Activated effector memory CD4-positive, alpha-beta T cell treated with anti-CD3 and anti-CD28 coated beads, Interleukin-2, amount 50 U/mL, for 16 hours (primary cell): ENCODE results near the gene PPP2R2B.

ENCODE experiments used
- DNase-seq: peaks from one replicate; pipeline ENCODE4 v3.0.0-alpha.2; 2020

PPP2R2B gene

DNA sequence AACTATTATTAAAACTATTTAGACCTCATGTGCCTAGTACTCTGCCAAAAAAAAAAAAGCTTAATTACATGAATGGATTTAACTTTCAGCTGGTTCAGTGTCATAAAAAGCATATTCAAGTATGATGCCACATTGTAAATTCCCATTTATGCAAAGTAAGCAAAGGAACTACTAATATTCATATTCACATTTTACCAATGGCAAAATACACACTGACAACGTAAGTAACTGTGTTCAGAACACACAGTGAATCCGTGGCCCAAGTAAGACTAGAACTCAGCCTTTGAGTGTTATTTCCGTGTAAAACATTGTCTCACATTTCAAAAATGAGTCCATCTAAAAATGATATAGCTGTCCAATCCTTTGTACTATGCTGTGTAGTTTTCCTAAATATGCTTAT, 56.8 kb downstream of the PPP2R2B start:
- DNase-seq, result no peak

DNA sequence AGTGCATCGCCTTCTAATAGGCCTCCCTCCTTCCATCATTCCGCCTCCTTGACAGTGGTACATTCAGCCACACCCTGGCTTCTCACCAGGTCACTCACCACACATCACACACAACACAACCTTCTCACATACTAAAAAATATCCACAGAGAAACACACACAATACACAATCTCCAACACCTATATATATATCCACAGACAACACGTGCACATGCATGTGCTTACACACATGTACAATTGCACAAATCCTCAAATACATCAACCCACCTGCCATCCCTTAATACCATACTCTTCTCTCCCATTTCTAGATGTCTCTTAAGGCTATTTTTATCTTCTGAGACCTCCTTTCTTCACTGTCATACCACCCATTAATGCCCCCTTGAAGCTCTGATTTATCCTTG, 57.6 kb downstream of the PPP2R2B start:
- no peak for DNase-seq

DNA sequence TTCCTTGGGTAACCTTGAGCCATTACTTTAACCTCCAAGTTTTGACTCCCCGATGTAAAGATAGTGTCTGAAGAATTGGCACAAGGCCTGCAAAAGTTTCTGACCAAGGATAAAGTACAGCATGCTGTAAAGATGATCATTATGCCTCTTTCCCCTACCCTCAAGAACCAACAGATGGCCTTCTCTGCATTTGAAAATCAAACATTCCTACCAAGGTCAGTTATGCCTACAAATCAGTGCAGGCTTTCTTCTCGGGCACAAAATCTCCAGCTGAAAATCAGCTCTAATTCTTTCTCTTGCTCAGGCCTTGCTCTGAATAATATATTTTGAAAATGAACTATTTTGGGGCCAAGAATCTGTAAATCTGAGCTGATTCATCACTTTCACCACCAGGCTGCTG, 59.7 kb downstream of the PPP2R2B start:
- no peak for DNase-seq

DNA sequence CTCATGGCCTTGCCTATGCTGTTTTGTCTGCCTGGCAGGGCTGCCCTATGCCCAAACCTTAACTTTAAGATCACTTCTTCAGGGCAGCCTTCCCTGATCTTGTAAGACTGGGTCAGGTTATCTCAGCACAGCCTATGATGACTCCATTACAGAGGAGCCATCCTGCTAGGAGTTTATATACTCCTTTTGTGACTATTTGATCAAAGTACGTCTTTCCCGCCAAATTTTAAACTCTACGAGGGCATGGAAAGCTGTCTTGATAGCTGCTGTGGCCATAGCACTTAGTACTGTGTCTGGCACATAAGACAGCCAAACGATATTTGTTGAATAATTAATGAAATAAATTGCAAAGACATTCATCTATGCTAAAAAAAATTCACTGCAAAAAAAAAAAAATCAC, 60.6 kb downstream of the PPP2R2B start:
- no peak for DNase-seq

DNA sequence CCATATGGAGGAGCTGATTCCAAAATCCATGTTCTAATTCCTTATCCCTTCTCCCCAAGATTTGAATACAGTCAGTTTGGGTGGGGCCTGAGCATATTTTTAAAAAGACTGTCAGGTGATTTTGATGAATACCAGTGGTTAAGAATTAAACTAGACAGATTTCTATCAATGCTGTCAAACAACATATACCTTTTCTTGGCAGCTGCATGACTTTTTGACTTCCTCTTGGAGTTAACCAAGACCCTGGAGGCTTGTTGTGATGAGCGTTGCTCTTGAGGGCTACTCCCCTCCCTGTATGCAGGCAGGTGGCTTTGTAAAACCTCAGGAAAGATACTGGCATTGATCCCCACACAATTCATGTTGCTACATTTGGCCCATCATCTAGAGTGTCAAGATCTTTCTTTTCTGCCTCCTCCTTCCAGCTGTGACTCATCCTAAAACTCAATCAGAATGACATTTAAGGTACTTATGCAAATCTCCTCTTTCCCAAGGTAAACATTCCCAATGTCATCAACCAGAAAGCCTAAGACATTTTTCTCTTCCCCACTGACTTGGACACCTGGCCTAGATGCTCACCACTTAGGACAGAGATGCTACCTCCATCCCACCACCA, 61.7 kb downstream of the PPP2R2B start:
- no peak for DNase-seq

DNA sequence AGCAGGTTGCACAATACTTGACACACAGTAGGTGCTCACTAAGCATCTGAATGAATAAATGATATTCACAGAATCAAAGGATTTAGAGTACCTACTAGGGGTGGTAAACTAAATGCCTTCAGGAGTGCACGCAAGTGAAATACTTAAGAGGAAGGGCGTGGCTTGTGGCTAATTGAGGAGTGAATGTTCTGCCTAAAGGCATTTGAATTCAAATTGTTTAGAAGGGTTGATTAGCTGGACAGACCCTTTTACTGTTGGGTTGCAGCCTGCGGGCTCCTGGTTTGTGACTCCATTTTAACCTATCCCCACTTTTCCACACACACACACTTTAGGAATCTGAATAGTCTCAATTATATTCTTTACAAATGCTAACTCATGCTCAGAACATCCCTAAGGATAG, 63.1 kb downstream of the PPP2R2B start:
- no peak for DNase-seq

DNA sequence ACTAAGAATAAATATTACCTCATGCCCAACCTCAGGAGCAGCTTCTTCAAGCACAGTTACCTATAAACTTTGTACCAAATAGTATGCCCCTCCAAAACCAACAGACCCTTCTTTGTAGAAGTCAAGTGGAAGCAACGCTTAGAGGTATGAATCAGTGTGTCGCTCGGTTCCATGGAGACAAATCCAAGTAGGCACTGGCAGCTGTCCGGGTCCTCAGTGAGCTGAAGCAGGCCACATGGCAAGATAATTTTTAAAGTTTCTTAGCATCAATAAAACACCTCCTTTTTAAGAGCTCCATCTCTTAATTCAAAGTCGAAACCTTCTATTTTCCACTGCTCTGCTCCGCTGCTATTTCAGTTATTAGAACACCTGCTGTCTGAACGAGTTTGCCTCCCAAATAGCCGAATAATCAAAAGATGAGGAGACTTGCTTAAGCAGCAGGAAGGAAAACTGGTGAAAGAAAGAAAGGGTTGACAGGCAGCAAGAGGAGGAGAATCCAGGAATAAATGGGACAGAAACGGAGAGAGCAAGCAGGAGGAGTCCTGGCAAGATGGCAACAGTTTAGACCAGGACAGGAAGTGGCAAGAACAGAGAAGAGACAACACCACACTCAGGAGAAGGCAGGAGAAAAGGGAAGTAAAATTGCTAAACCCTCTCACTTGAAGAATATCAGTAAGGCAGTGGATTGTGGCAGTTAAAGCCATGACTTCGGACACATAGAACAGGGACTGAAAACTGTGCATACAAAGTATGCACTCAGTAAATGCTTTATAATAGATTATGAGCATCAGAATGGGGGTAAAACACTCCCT, 65.0 kb downstream of the PPP2R2B start:
- DNase-seq, result no peak

DNA sequence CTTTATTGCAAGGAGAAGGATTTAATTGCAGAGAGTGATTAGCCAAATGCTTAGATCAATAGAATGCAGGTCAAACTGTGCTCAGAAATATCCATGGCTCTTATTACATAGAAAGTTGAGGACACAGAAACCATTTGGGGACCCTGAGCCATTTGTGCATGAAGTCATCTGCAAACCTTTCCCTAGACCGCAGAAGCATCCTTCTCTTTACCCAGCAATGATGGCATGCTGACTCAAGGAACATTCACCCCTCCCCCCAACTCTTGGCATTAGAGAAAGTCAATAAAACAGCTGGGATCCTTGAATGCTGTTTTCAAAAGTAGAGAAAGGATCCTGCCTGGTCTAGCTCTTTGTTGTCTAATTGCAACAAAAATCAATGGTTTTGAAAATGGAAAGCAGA, 73.5 kb downstream of the PPP2R2B start:
- no peak for DNase-seq

DNA sequence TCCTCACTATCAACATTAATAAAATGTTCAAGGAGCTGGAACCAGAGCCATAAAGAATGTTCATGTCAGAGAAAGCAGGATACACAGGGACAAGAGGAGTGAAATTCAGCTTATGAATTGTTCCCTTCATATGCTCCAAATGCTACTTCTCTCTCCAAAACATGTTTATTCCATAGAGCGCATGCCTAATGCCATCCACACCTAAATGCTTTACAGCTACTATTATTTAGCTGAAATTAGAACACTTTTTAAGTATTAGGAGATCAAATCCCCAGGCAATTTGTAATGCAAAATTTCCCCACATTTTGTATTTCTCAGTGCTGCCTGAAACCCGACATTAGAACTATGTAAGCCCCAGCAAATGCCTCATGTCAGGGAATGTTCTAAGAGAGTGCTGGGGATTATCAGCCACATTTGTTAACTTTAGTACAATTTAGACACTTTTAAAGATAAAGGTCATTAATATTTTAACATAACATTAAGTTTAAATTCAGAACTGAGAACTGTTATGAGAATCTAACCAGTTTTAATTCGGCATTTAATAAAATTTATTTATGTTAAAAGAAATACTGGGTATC, 75.5 kb downstream of the PPP2R2B start:
- DNase-seq, result no peak

DNA sequence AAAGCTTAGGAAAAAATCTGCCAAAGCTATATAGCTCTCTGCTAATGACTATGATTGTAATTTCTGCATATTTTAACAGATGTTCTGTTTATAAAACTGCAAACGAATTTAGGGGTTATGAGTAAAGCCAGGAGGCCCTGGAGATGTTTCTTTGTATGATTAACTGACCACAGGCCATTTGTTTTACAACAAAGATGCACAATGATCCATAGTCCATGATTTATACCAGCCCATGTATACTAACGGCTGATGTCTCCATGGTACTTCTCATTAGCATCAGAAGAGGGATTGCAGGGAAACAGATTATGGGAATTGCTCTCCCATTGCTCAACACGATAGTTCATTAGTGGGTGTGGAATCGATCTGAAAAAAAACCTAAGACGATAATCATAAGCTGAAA, 78.9 kb downstream of the PPP2R2B start:
- no peak for DNase-seq

DNA sequence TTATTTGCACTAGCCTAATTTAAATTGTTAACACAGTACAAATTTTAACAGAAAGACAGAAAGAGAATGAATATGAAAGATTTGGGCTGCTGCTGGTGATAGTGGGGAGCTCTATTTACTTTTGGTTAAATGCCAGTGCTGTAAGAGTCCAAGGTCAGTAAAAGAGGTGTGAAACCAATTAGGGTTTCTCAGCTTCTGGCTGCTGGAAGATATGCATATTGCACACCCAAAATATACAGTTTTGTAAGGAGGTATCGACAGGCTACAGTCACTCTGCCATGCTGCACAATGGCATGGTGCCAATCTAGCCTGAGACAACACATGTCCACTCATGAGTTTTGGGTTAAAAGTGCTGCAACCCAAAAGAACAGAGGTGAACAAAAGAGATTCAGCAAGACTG, 79.3 kb downstream of the PPP2R2B start:
- no peak for DNase-seq

DNA sequence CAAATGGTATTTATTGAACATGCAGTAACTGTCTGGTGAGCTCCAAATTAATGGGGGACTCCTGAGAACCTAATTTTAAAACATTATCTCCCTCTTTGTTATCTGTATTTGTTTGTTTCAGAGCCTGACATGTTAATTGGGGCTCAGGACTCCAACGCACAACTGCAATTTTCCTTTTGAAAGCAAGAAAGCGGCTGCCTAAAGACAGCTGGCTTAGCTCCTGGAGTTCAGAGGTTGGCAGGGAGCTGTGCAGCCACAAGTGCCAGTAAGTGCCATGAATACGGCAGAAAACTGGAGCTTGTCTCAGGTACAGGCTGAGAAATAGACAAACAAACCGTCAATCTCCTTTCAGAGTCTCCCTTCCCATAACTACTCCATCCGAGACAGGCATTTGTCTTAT, 80.9 kb downstream of the PPP2R2B start:
- DNase-seq, result no peak

DNA sequence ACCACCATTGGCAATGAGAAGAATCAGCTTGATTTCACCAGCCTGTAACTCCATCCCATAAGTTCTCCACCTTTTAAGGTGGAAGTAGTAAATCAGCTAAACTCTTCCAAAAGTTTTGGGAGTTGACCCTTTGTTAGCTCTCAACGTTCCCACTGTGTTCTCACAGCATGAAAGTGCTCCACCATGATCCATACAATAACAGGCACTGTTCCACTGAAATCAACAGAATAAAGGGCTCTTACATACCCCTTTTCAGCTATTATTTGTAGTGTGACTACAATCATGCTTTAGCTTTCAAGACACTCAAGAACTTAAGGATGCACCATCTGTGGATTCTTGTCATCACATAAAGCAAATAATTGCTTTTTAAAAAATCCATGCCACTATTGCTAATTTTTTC, 81.6 kb downstream of the PPP2R2B start:
- DNase-seq, result no peak

DNA sequence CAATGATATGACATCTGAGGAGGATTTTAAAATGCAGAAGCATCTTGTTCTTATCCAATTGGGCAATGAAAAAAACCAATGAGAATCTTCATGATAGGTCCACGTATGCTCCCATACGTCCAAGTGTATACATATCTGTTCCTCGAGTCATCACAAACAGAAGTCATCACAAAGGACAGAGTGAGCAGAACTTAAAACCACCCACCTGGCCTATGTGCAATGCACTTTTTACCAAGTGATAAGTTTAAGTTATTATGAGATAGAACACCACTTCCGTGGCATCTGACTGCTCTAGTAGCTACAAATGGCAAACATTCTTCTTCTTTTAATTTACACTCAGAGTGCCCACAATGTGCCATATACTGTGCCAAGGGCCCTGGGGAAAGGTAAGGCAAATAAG, 82.4 kb downstream of the PPP2R2B start:
- DNase-seq, result no peak

DNA sequence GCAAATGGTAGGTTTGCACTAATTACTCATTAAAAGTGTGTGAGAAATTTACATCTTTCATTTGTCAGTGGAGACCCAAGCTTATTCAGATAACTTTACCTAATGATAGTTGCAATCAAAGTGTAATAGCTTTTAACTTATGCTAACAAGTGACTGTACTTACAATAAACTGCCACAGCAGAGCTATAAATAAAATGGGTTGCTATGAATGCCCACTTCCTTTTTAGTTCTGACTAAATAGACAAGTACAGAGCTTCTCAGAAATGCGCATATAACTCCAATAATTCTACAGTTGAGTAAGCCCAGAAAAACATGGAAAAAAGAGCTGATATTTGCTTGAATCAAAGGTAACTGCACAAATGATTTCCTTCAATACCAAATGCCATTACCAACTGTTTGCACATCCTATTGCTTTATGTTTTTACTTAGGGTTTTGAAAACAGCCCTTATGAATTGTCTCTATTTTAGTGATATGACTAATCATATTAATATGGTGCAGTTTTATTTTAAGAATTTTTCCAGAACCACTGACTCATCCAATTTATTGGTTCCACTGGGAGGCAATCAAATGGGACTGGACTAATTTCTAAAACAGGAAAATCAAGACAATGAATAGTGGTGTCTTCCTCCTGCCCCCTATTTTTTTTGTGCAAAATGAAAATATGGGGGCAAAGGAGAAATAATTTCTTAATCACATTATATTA, 84.1 kb downstream of the PPP2R2B start:
- DNase-seq, result no peak

DNA sequence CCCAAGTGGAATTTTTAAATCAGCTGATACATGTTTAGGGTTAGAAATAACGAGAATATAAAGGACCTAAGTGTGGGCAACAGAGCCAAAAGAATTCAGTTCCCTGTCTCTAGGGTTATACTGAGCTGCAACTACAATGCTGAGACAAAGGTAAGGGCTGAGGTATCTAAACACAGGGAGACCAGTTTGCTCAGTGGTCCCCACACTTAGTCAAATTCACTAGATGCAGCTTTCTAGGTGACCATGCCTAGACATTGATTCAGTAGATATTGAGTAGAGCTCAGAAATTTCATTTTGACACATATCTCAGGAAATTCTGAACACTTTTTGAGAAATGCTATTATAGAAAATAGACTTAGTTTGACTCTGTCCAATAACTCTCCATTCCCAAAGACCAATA, 84.8 kb downstream of the PPP2R2B start:
- no peak for DNase-seq

DNA sequence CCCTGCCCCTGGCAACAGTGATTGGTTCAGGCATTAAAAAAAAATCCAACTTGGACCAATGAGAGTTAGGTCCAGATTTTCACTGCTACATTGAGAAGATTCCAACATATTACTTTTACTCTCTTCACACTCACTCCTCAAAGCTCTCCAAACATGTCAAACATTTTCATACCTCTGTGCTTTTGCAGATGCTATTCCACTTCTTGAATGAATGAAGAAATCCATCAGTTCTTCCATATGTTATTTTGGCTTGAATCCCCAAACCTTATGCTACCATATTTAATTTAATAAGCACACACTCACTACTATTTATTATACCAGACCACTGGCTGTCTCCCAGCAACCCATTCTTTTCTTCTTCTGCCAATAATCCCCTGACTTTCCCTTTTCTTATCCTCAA, 87.1 kb downstream of the PPP2R2B start:
- no peak for DNase-seq

DNA sequence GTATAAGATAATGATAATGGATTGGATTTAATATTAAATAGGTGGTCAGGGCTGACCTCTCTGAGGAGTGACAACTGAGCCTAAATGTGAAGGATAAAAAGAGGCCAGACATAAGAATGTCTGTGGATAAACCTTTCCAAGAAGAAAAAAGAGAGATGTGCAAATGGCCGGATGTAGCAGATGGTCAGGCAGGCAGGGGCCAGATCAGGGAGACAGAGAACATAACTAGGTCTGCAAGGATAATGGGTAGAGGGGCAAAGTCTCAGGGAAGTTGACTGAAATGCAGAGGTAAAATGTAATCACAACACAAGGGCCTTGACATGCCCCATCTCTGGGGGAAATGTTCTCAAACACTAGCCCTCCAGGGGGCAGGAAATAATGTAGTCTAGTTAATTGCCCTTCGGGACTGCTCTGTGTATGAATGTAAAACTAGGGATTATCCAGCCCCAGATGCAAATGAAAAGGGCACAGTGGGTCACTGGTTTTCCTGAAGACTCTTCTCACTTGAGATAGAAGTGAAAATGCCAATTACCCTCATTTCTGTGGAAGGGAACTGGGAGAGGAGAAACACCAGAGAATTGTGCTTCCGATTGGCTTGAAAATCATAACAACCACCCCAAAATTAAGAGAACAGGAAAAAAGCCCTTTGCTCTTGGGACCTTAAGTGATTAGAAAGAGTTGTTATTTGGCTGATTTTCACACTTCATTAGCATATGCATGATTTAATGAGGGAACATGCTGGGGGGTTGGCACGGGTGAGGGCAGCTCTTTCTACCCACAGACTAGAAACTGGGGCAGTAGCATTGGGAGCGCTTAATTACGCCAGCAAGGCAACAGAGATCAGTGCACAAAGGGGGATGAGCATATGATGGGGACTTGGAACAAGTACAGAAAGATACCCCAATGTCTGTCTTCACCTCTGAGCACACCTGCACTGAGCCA, 88.6 kb downstream of the PPP2R2B start:
- no peak for DNase-seq

DNA sequence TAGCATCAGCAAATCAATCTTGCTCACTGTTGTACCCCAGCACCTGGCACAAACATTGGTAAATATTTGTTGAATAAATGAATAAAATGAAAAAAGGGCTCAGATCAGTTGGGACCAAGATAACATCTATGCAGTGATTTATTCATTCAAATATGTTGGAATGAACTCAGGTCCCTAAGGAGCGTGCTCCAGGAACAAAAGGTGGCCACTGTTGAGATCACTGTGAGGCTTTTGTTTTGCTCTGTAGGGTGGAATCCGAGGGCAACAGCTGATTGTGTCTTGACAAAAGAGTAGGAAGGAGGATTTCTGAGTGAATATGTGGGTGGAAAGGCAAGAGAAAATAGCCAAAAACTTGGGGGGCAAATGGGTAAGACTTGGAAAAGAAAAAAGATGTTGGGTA, 89.7 kb downstream of the PPP2R2B start:
- DNase-seq, result no peak

DNA sequence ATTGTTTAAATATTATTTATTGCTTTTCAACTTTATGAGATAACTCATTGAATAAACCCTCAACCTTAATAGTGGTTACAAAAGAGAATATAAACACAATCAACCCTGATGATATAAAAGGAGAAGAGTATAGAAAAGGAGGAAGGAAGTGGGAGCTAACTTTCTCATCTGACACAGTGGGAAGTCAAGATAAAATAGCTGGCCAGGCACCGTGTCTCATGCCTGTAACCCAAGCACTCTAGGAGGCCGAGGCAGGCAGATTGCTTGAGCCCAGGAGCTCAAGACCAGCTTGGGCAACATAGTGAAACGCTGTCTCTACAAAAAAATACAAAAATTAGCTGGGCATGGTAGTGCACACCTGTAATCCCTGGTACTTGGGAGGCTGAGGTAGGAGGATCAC, 93.5 kb downstream of the PPP2R2B start:
- no peak for DNase-seq

DNA sequence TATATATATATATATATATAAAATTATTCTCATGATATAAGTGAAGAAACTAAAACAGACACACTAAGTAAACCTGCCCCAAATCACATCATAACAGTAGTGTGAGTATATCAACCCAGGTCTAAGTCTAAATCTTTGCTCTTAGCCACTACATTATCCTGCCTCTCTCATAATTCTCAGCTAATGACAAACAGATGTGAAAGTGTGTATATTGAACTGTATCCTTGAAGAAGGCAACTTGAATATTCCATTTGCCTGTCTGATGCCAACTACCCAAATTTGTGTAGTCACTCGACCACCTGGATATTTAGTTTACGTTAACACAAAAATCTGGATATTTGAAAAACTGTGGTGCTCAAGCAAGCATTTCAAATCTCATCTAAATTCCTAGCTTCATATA, 97.4 kb downstream of the PPP2R2B start:
- DNase-seq, result no peak

DNA sequence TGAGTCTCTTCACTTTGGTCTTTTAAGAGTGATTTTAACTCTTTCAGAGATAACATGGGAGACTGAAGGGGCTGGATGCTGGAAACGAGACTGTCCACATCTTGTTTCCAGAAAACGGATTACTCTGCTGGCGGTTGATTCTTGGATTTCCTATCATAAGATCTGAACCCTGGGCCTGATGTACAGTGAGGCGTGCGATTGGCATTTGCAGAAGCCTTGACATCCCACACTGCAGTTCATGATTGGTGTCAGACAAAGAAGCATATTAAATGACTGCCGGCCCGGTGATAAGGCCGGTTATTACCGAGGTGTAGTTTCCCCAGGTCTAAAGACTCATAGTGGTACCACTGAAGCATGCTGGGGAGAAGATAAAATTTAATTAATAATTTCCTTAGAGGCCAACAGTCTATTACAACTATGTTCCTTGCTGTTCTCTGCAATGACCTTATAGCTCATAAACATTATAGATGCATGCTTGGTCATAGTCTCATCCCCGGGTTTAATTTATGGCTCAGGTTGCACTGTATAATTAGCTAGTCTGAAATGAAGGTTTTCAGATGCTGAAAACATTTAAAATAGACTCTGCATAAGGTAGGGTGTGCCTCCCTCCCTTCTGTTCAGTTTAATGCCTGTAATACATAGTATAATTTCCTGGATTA, 99.2 kb downstream of the PPP2R2B start:
- DNase-seq, result no peak
